Activated T-cell treated with anti-CD3 and anti-CD28 coated beads, Interleukin-2, amount 50 U/mL, for 24 hours (primary cell): ENCODE data around the gene NAA10.

Experiments
- DNase-seq: peaks from one replicate; pipeline ENCODE4 v3.0.0-alpha.2; 2020
- H3K27ac Mint-ChIP-seq: 2 replicates; pipeline ENCODE4 v1.8.0; 2020; ENCODE audit warnings: mild to moderate bottlenecking, mixed read lengths
- H3K27me3 Mint-ChIP-seq: 2 replicates; pipeline ENCODE4 v1.8.0; 2020; ENCODE audit warnings: mixed read lengths
- H3K36me3 Mint-ChIP-seq: 2 replicates; pipeline ENCODE4 v1.8.0; 2020; ENCODE audit warnings: low read depth, mixed read lengths
- H3K4me1 Mint-ChIP-seq: 2 replicates; pipeline ENCODE4 v1.8.0; 2020; ENCODE audit warnings: low read depth, mixed read lengths
- H3K4me3 Mint-ChIP-seq: 2 replicates; pipeline ENCODE4 v1.8.0; 2020; ENCODE audit warnings: mild to moderate bottlenecking, moderate library complexity, mixed read lengths
- H3K9me3 Mint-ChIP-seq: 2 replicates; pipeline ENCODE4 v1.8.0; 2020; ENCODE audit warnings: mixed read lengths

NAA10 gene

GRCh38 chrX:153885968-153886903, 48.6 kb downstream of the NAA10 start, which contains the start of gene L1CAM:
Gene L1CAM, minus strand, starts transcription at chrX:153886173. Its CDS starts 10,337 bp downstream, at chrX:153875836.
- Mint-ChIP-seq H3K4me1 (peaks cover 4% of the 10 kb centered on the region), H3K27ac (no peak within 1 kb of the TSS), H3K27me3 (peaks cover 77% of the 10 kb centered on the region), H3K9me3 (no peaks in the 10 kb centered on the region), H3K36me3 (no peaks in the 10 kb centered on the region), H3K4me3 (peak within 1 kb of the TSS; percentile 43)
- peak; percentile 46 for DNase-seq

GRCh38 chrX:153885208-153885787, 49.5 kb downstream of the NAA10 start:
- Mint-ChIP-seq H3K4me1 (peaks cover 4% of the 10 kb centered on the region), H3K27ac (no peak overlapping the region), H3K27me3 (peaks cover 77% of the 10 kb centered on the region), H3K9me3 (no peaks in the 10 kb centered on the region), H3K36me3 (no peaks in the 10 kb centered on the region), H3K4me3 (peak overlapping the region; percentile 43)
- no peak for DNase-seq

GRCh38 chrX:153884590-153884989, 50.2 kb downstream of the NAA10 start:
- Mint-ChIP-seq H3K9me3 (no peaks in the 10 kb centered on the region), H3K36me3 (no peaks in the 10 kb centered on the region), H3K4me3 (no peak overlapping the region), H3K27ac (no peak overlapping the region), H3K27me3 (peaks cover 77% of the 10 kb centered on the region), H3K4me1 (peaks cover 4% of the 10 kb centered on the region)
- DNase-seq = no peak

- Mint-ChIP-seq H3K27ac (no peak overlapping the region), H3K4me3 (no peak overlapping the region), H3K27me3 (peaks cover 79% of the 10 kb centered on the region), H3K36me3 (no peaks in the 10 kb centered on the region), H3K9me3 (no peaks in the 10 kb centered on the region), H3K4me1 (peaks cover 8% of the 10 kb centered on the region)
- no peak for DNase-seq
Observed at GRCh38 chrX:153884136-153884535, 50.7 kb downstream of the NAA10 start.

GRCh38 chrX:153883163-153883843, 51.5 kb downstream of the NAA10 start:
- DNase-seq = no peak
- Mint-ChIP-seq H3K27ac (no peak overlapping the region), H3K4me3 (no peak overlapping the region), H3K27me3 (peaks cover 82% of the 10 kb centered on the region), H3K9me3 (no peaks in the 10 kb centered on the region), H3K36me3 (no peaks in the 10 kb centered on the region), H3K4me1 (peaks cover 14% of the 10 kb centered on the region)

- DNase-seq = no peak
- no peaks in the 10 kb centered on the region for H3K36me3 Mint-ChIP-seq
- no peak overlapping the region for H3K4me3 Mint-ChIP-seq
- no peaks in the 10 kb centered on the region for H3K9me3 Mint-ChIP-seq
- H3K27me3 Mint-ChIP-seq = peaks cover 83% of the 10 kb centered on the region
- H3K27ac Mint-ChIP-seq = no peak overlapping the region
- peaks cover 22% of the 10 kb centered on the region for H3K4me1 Mint-ChIP-seq
Observed at GRCh38 chrX:153882557-153882956, 52.3 kb downstream of the NAA10 start.

- peaks cover 82% of the 10 kb centered on the region for H3K27me3 Mint-ChIP-seq
- no peak overlapping the region for H3K4me3 Mint-ChIP-seq
- H3K9me3 Mint-ChIP-seq = no peaks in the 10 kb centered on the region
- H3K4me1 Mint-ChIP-seq = peaks cover 24% of the 10 kb centered on the region
- no peaks in the 10 kb centered on the region for H3K36me3 Mint-ChIP-seq
- DNase-seq = no peak
- no peak overlapping the region for H3K27ac Mint-ChIP-seq
Observed at GRCh38 chrX:153882086-153882498, 52.7 kb downstream of the NAA10 start.

- H3K36me3 Mint-ChIP-seq = no peaks in the 10 kb centered on the region
- DNase-seq = no peak
- no peaks in the 10 kb centered on the region for H3K9me3 Mint-ChIP-seq
- peaks cover 24% of the 10 kb centered on the region for H3K4me1 Mint-ChIP-seq
- no peak overlapping the region for H3K27ac Mint-ChIP-seq
- H3K27me3 Mint-ChIP-seq = peaks cover 80% of the 10 kb centered on the region
- no peak overlapping the region for H3K4me3 Mint-ChIP-seq
Observed at GRCh38 chrX:153881281-153881680, 53.6 kb downstream of the NAA10 start.

- H3K4me1 Mint-ChIP-seq = peaks cover 26% of the 10 kb centered on the region
- no peaks in the 10 kb centered on the region for H3K36me3 Mint-ChIP-seq
- H3K27me3 Mint-ChIP-seq = peaks cover 83% of the 10 kb centered on the region
- no peak overlapping the region for H3K27ac Mint-ChIP-seq
- no peaks in the 10 kb centered on the region for H3K9me3 Mint-ChIP-seq
- H3K4me3 Mint-ChIP-seq = no peak overlapping the region
- DNase-seq = no peak
Observed at GRCh38 chrX:153880440-153880815, 54.4 kb downstream of the NAA10 start.

- H3K27ac Mint-ChIP-seq = no peak overlapping the region
- no peaks in the 10 kb centered on the region for H3K36me3 Mint-ChIP-seq
- peaks cover 2% of the 10 kb centered on the region for H3K9me3 Mint-ChIP-seq
- no peak overlapping the region for H3K4me3 Mint-ChIP-seq
- peaks cover 82% of the 10 kb centered on the region for H3K27me3 Mint-ChIP-seq
- H3K4me1 Mint-ChIP-seq = peaks cover 22% of the 10 kb centered on the region
- no peak for DNase-seq
Observed at GRCh38 chrX:153879741-153880439, 54.9 kb downstream of the NAA10 start.
